ENCODE measurements around the gene SLC7A6OS. TPM values are rescaled to one million over a fixed set of nuclear protein-coding genes. Genes with fewer than 3 reads are reported as not detected.
A peak's percentile ranks its signal among the peaks of the same experiment; 100 is the strongest.

SLC7A6OS gene
- total RNA-seq, 1 experiment from 2014 or later: 19.4 TPM

GRCh38 chr16:68272507-68273209, 38.1 kb downstream of the SLC7A6OS start:
- ChIA-PET POLR2A (interaction anchor here (0.7 to 4.6 kb wide), 9 partner anchors 9 to 63 kb away, joined by 3 to 20 read pairs (median 3); partner anchors contain the start of genes PRMT7, SLC7A6 and SLC7A6OS), CTCF (interaction anchor here (0.7 to 5.9 kb wide), 8 partner anchors 9 to 1999 kb away, joined by 3 to 38 read pairs (median 5); partner anchors contain the start of gene SLC7A6)
- Mint-ChIP-seq H3K27ac (ENCODE audit: low read depth, unreplicated experiment) (no peak overlapping the region), H3K4me3 (ENCODE audit: unreplicated experiment) (no peak overlapping the region), H3K36me3 (ENCODE audit: insufficient read depth, unreplicated experiment) (peaks cover 64% of the 10 kb centered on the region), H3K4me1 (ENCODE audit: insufficient read depth, unreplicated experiment) (peaks cover 20% of the 10 kb centered on the region), H3K27me3 (ENCODE audit: insufficient read depth, unreplicated experiment) (no peaks in the 10 kb centered on the region), H3K9me3 (ENCODE audit: unreplicated experiment) (no peaks in the 10 kb centered on the region)
- BruUV-seq (replicated peaks): no TSS peak
- DNase-seq (ENCODE audit: unreplicated experiment): no peak
- TF ChIP-seq, protein P1, sequence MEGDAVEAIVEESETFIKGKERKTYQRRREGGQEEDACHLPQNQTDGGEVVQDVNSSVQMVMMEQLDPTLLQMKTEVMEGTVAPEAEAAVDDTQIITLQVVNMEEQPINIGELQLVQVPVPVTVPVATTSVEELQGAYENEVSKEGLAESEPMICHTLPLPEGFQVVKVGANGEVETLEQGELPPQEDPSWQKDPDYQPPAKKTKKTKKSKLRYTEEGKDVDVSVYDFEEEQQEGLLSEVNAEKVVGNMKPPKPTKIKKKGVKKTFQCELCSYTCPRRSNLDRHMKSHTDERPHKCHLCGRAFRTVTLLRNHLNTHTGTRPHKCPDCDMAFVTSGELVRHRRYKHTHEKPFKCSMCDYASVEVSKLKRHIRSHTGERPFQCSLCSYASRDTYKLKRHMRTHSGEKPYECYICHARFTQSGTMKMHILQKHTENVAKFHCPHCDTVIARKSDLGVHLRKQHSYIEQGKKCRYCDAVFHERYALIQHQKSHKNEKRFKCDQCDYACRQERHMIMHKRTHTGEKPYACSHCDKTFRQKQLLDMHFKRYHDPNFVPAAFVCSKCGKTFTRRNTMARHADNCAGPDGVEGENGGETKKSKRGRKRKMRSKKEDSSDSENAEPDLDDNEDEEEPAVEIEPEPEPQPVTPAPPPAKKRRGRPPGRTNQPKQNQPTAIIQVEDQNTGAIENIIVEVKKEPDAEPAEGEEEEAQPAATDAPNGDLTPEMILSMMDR (IDR thresholded peaks at IDR 0.05; ENCODE audit: unreplicated experiment): no peak
- intact Hi-C loops (cut with micrococcal nuclease): no loop called here

GRCh38 chr16:68270353-68270752, 40.4 kb downstream of the SLC7A6OS start:
- Mint-ChIP-seq H3K4me1 (ENCODE audit: insufficient read depth, unreplicated experiment) (peaks cover 18% of the 10 kb centered on the region), H3K36me3 (ENCODE audit: insufficient read depth, unreplicated experiment) (peaks cover 51% of the 10 kb centered on the region), H3K27ac (ENCODE audit: low read depth, unreplicated experiment) (no peak overlapping the region), H3K27me3 (ENCODE audit: insufficient read depth, unreplicated experiment) (no peaks in the 10 kb centered on the region), H3K9me3 (ENCODE audit: unreplicated experiment) (no peaks in the 10 kb centered on the region), H3K4me3 (ENCODE audit: unreplicated experiment) (no peak overlapping the region)
- no peak for DNase-seq (ENCODE audit: unreplicated experiment)
- ChIA-PET CTCF (interaction anchor here (0.7 to 5.9 kb wide), 4 partner anchors 8 to 1882 kb away, joined by 3 to 38 read pairs (median 8); no protein-coding TSS in a partner anchor), POLR2A (interaction anchor here (1.1 to 4.6 kb wide), 3 partner anchors 17 to 41 kb away, joined by 3 to 20 read pairs (median 16); partner anchors contain the start of genes PRMT7 and SLC7A6OS)
- no TSS peak for BruUV-seq (replicated peaks)
- TF ChIP-seq, protein P1 (IDR thresholded peaks at IDR 0.05; ENCODE audit: unreplicated experiment): no peak
- intact Hi-C loops (cut with micrococcal nuclease): no loop called here

GRCh38 chr16:68269793-68270192, 41.0 kb downstream of the SLC7A6OS start:
- Mint-ChIP-seq H3K4me1 (ENCODE audit: insufficient read depth, unreplicated experiment) (peaks cover 20% of the 10 kb centered on the region), H3K36me3 (ENCODE audit: insufficient read depth, unreplicated experiment) (peaks cover 46% of the 10 kb centered on the region), H3K27me3 (ENCODE audit: insufficient read depth, unreplicated experiment) (no peaks in the 10 kb centered on the region), H3K27ac (ENCODE audit: low read depth, unreplicated experiment) (no peak overlapping the region), H3K4me3 (ENCODE audit: unreplicated experiment) (no peak overlapping the region), H3K9me3 (ENCODE audit: unreplicated experiment) (no peaks in the 10 kb centered on the region)
- TF ChIP-seq, protein P1 (IDR thresholded peaks at IDR 0.05; ENCODE audit: unreplicated experiment): no peak
- ChIA-PET POLR2A (interaction anchor here (1.2 to 4.6 kb wide), 2 partner anchors 19 to 41 kb away, joined by 3 to 20 read pairs; partner anchors contain the start of genes PRMT7 and SLC7A6OS), CTCF (interaction anchor here (0.6 to 5.9 kb wide), 5 partner anchors 8 to 240 kb away, joined by 3 to 38 read pairs (median 6); no protein-coding TSS in a partner anchor)
- no peak for DNase-seq (ENCODE audit: unreplicated experiment)
- intact Hi-C loops (cut with micrococcal nuclease): no loop called here
- no TSS peak for BruUV-seq (replicated peaks)

GRCh38 chr16:68267612-68268405, 42.9 kb downstream of the SLC7A6OS start:
- no peak overlapping the region for H3K4me3 Mint-ChIP-seq (ENCODE audit: unreplicated experiment)
- ChIA-PET POLR2A (interaction anchor here (0.6 to 1.4 kb wide), 3 partner anchors 16 to 44 kb away, joined by 3 read pairs; no protein-coding TSS in a partner anchor), CTCF (interaction anchor here (0.6 to 1.5 kb wide), 3 partner anchors 20 to 99 kb away, joined by 3 to 5 read pairs (median 3); no protein-coding TSS in a partner anchor)
- peaks cover 31% of the 10 kb centered on the region for H3K36me3 Mint-ChIP-seq (ENCODE audit: insufficient read depth, unreplicated experiment)
- H3K4me1 Mint-ChIP-seq (ENCODE audit: insufficient read depth, unreplicated experiment): peaks cover 27% of the 10 kb centered on the region
- TF ChIP-seq, protein P1 (IDR thresholded peaks at IDR 0.05; ENCODE audit: unreplicated experiment): no peak
- no TSS peak for BruUV-seq (replicated peaks)
- H3K27me3 Mint-ChIP-seq (ENCODE audit: insufficient read depth, unreplicated experiment): no peaks in the 10 kb centered on the region
- no peak for DNase-seq (ENCODE audit: unreplicated experiment)
- H3K27ac Mint-ChIP-seq (ENCODE audit: low read depth, unreplicated experiment): peak overlapping the region; percentile 27
- H3K9me3 Mint-ChIP-seq (ENCODE audit: unreplicated experiment): no peaks in the 10 kb centered on the region
- intact Hi-C loops (cut with micrococcal nuclease): no loop called here
